Omental fat pad (tissue), 4 donors: ENCODE data around the gene C1QTNF12. TPM values are rescaled to one million over a fixed set of nuclear protein-coding genes. Genes with fewer than 3 reads are reported as not detected.
"Not testable (repeated sequence)": the region's sequence is repeated elsewhere in the genome, so short reads cannot be mapped to it uniquely, and the experiment has no call there.

Experiments
- ATAC-seq: fragments of 150-250 bp; one replicate; pipeline ENCODE4 v1.9.1; 2016; ENCODE audit warnings: mild to moderate bottlenecking, moderate library complexity; ENCODE audit not compliant: low FRiP score
- DNase-seq: peaks from one replicate; pipeline ENCODE4 v3.0.0-alpha.2; 2019; ENCODE audit warnings: low spot score
- CTCF ChIP-seq, 3 donors: fragments of 450-650 bp; IDR thresholded peaks; one replicate each; pipeline ENCODE4 v1.5.1; 2016 to 2017; ENCODE audit warnings: antibody characterized with exemption in 3 of 3, mild to moderate bottlenecking in 3 of 3, moderate library complexity in 2 of 3
- total RNA-seq, 4 donors: library from RNA; depleted of rRNA; stranded (reverse); fragments of >200 nt; gene quantifications; one replicate each; pipeline ENCODE4 v1.1.0, GENCODE V29; 2016

The C1QTNF12 gene
- total RNA-seq, 4 donors from 2014 or later: 1.0 to 5.2 (median 1.8) TPM; not detected in 1

GRCh38 chr1:1253314-1253713 lies 6.8 kb upstream of the C1QTNF12 start:
- ATAC-seq (no peak), DNase-seq (no peak)
- no peak for TF ChIP-seq CTCF (IDR thresholded peaks at IDR 0.05)

- ATAC-seq (no peak), DNase-seq (no peak)
- TF ChIP-seq CTCF (IDR thresholded peaks at IDR 0.05): no peak
These were observed 4.3 kb upstream of the C1QTNF12 start for GRCh38 chr1:1250786-1251284.

DNA sequence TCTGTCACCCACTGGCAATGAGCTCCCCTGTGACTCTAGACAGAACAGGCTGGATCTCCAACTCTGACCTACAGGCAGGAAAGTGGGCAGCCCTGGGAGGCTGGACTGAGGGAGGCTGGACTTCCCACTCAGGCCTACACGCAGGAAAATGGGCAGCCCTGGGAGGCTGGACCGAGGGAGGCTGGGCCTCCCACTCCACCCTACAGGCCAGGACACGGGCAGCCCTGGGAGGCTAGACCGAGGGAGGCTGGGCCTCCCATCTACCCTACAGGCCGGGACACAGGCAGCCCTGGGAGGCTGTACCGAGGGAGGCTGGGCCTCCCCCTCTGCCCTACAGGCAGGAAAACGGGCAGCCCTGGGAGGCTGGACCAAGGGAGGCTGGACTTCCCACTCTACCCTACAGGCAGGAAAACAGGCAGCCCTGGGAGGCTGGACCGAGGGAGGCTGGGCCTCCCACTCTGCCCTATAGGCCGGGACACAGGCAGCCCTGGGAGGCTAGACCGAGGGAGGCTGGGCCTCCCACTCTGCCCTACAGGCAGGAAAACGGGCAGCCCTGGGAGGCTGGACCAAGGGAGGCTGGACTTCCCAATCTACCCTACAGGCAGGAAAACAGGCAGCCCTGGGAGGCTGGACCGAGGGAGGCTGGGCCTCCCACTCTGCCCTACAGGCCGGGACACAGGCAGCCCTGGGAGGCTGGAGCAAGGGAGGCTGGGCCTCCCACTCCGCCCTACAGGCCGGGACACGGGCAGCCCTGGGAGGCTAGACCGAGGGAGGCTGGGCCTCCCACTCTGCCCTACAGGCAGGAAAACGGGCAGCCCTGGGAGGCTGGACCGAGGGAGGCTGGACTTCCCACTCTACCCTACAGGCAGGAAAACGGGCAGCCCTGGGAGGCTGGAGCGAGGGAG lies 1.7 kb upstream of the C1QTNF12 start:
- ATAC-seq: not testable (repeated sequence)

GRCh38 chr1:1247341-1247913 lies 905 bp upstream of the C1QTNF12 start:
- no peak for TF ChIP-seq CTCF (IDR thresholded peaks at IDR 0.05)

More for the DNA sequence above, 1.7 kb upstream of the C1QTNF12 start:
- DNase-seq: not testable (repeated sequence)

DNA sequence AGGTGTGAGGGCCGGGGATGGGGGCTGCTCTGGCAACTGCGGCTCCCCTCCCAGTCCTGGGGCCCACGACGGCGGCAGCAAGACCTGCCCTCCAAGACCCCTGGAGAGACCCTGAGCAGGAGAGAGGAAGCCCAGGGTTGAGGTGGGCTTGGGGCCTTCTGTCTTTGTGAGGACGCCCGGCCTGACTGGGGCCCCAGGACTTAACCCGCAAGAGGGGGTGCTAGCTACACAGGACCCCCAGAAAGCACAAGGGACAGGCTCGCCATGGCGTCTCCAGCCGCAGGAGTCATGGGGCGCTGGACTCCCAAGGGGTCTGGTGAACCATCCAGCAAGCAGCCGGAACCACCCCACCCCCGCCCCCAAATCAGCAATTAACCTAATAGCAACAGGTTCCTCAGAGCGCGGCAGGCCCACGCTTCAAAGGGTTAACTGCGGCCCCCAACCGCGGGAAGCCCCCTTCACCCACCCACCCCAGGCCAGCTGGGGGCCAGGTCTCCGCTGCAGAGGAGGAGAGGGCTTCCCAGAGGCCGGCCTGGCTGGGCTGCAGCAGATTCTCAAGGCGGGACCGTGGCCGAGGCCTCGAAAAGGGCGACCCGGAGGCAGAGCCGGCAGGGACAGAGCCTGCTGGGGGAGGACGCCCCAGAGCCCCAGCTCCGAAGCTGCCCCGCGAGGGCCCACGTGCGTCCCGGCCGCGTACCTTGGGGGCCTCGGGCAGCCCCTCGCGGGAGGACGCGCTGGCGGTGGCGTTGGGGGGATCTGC lies 525 bp downstream of the C1QTNF12 start:
- ATAC-seq (no peak), DNase-seq (no peak)
- no peak for TF ChIP-seq CTCF (IDR thresholded peaks at IDR 0.05)

More at GRCh38 chr1:1247341-1247913, 905 bp upstream of the C1QTNF12 start:
- no peak for ATAC-seq
- no peak for DNase-seq

- TF ChIP-seq CTCF (IDR thresholded peaks at IDR 0.05): no peak
- ATAC-seq: no peak
These were observed 1.2 kb downstream of the C1QTNF12 start for GRCh38 chr1:1245178-1245816.

More at GRCh38 chr1:1245178-1245816, 1.2 kb downstream of the C1QTNF12 start:
- no peak for DNase-seq
